GM12874 (cell line): Measurements from ENCODE around the gene BASP1.

Experiments
- CTCF ChIP-seq: IDR thresholded peaks from 2 replicates; pipeline ENCODE4 v1.5.1; 2011; ENCODE audit warnings: low read depth, mild to moderate bottlenecking, control low read depth, low read length, moderate library complexity; ENCODE audit not compliant: insufficient read depth

The BASP1 gene

GRCh38 chr5:17217493-17218352 is at the start of gene BASP1:
Gene BASP1, plus strand, starts transcription at chr5:17217631. Its CDS starts 57,586 bp downstream, at chr5:17275217.
- no peak for TF ChIP-seq CTCF

- TF ChIP-seq CTCF, result no peak
Measured at GRCh38 chr5:17169507-17169906, 47.9 kb upstream of the BASP1 start.

- TF ChIP-seq CTCF, result no peak
Measured at GRCh38 chr5:17172791-17173190, 44.6 kb upstream of the BASP1 start.

- no peak for TF ChIP-seq CTCF
Measured at GRCh38 chr5:17174965-17175364, 42.5 kb upstream of the BASP1 start.

GRCh38 chr5:17177501-17178372 is 39.7 kb upstream of the BASP1 start:
- TF ChIP-seq CTCF, result no peak

- TF ChIP-seq CTCF, result no peak
Measured at GRCh38 chr5:17178373-17178675, 39.1 kb upstream of the BASP1 start.

- TF ChIP-seq CTCF, result no peak
Measured at GRCh38 chr5:17180330-17180843, 37.0 kb upstream of the BASP1 start.
